Measurements from ENCODE around the gene TOX4.

Gene TOX4

GRCh38 chr14:21496453-21496852 lies 19.5 kb downstream of the TOX4 start:
- no peak overlapping the region for H3K27ac ChIP-seq (ENCODE audit: low read length)
- TF ChIP-seq EZH2 (IDR thresholded peaks at IDR 0.05; ENCODE audit: borderline replicate concordance, low read depth, low read length, severe bottlenecking) (no peak), CTCF (IDR thresholded peaks at IDR 0.05; ENCODE audit: borderline replicate concordance, extremely low read depth, low read length, poor library complexity, severe bottlenecking) (no peak)
- H3K27me3 ChIP-seq (ENCODE audit: insufficient read depth, low read length, poor library complexity) = no peaks in the 10 kb centered on the region
- H3K79me2 ChIP-seq (ENCODE audit: insufficient read depth, low read length) = no peaks in the 10 kb centered on the region
- H3K4me3 ChIP-seq (ENCODE audit: low read depth in 1 of 2, low read length in 2 of 2) = no peak overlapping the region
- no peak for DNase-seq
- H3K9me3 ChIP-seq (ENCODE audit: insufficient read depth, low read length, severe bottlenecking) = no peaks in the 10 kb centered on the region
- H3K4me1 ChIP-seq (ENCODE audit: insufficient read depth, low read length) = no peaks in the 10 kb centered on the region
- H3K4me2 ChIP-seq (ENCODE audit: insufficient read depth, low read length) = no peak overlapping the region
- H4K20me1 ChIP-seq (ENCODE audit: insufficient read depth, low read length) = no peaks in the 10 kb centered on the region
- no peak overlapping the region for H3K9ac ChIP-seq (ENCODE audit: low read depth, low read length)
- H2AFZ ChIP-seq (ENCODE audit: low read depth, low read length) = no peak overlapping the region
- H3K36me3 ChIP-seq (ENCODE audit: insufficient read depth, low read length) = peaks cover 87% of the 10 kb centered on the region
- ATAC-seq (ENCODE audit: insufficient read depth, low read depth) = no peak

GRCh38 chr14:21498540-21499526 lies 21.8 kb downstream of the TOX4 start:
- H3K4me3 ChIP-seq (ENCODE audit: low read depth in 1 of 2, low read length in 2 of 2) = no peak overlapping the region
- DNase-seq (peak; percentile 31), ATAC-seq (ENCODE audit: insufficient read depth, low read depth) (peak; percentile 77)
- no peak overlapping the region for H3K27ac ChIP-seq (ENCODE audit: low read length)
- no peak overlapping the region for H2AFZ ChIP-seq (ENCODE audit: low read depth, low read length)
- H3K4me1 ChIP-seq (ENCODE audit: insufficient read depth, low read length) = no peaks in the 10 kb centered on the region
- H3K9ac ChIP-seq (ENCODE audit: low read depth, low read length) = no peak overlapping the region
- peaks cover 93% of the 10 kb centered on the region for H3K36me3 ChIP-seq (ENCODE audit: insufficient read depth, low read length)
- no peak overlapping the region for H3K4me2 ChIP-seq (ENCODE audit: insufficient read depth, low read length)
- H3K79me2 ChIP-seq (ENCODE audit: insufficient read depth, low read length) = peaks cover 7% of the 10 kb centered on the region; the same call in 1 of the 2 replicates
- H3K27me3 ChIP-seq (ENCODE audit: insufficient read depth, low read length, poor library complexity) = no peaks in the 10 kb centered on the region
- H3K9me3 ChIP-seq (ENCODE audit: insufficient read depth, low read length, severe bottlenecking) = no peaks in the 10 kb centered on the region
- TF ChIP-seq CTCF (IDR thresholded peaks at IDR 0.05; ENCODE audit: borderline replicate concordance, extremely low read depth, low read length, poor library complexity, severe bottlenecking) (peak; percentile 66), EZH2 (IDR thresholded peaks at IDR 0.05; ENCODE audit: borderline replicate concordance, low read depth, low read length, severe bottlenecking) (no peak)
- no peaks in the 10 kb centered on the region for H4K20me1 ChIP-seq (ENCODE audit: insufficient read depth, low read length)

GRCh38 chr14:21501568-21501967 lies 24.6 kb downstream of the TOX4 start:
- H3K79me2 ChIP-seq (ENCODE audit: insufficient read depth, low read length) = peaks cover 31% of the 10 kb centered on the region

More at GRCh38 chr14:21501568-21501967, 24.6 kb downstream of the TOX4 start:
- Histone ChIP-seq H3K4me2 (ENCODE audit: insufficient read depth, low read length) (no peak overlapping the region), H3K9me3 (ENCODE audit: insufficient read depth, low read length, severe bottlenecking) (no peaks in the 10 kb centered on the region), H2AFZ (ENCODE audit: low read depth, low read length) (no peak overlapping the region), H3K4me3 (ENCODE audit: low read depth in 1 of 2, low read length in 2 of 2) (no peak overlapping the region), H3K9ac (ENCODE audit: low read depth, low read length) (no peak overlapping the region), H3K36me3 (ENCODE audit: insufficient read depth, low read length) (peaks cover 79% of the 10 kb centered on the region), H3K27me3 (ENCODE audit: insufficient read depth, low read length, poor library complexity) (no peaks in the 10 kb centered on the region), H3K4me1 (ENCODE audit: insufficient read depth, low read length) (0 out of 2 replicates have a peak, but pooled peaks cover 1% of the 10 kb centered on the region), H4K20me1 (ENCODE audit: insufficient read depth, low read length) (no peaks in the 10 kb centered on the region), H3K27ac (ENCODE audit: low read length) (no peak overlapping the region)
- ATAC-seq (ENCODE audit: insufficient read depth, low read depth) (no peak), DNase-seq (no peak)
- TF ChIP-seq EZH2 (IDR thresholded peaks at IDR 0.05; ENCODE audit: borderline replicate concordance, low read depth, low read length, severe bottlenecking) (no peak), CTCF (IDR thresholded peaks at IDR 0.05; ENCODE audit: borderline replicate concordance, extremely low read depth, low read length, poor library complexity, severe bottlenecking) (no peak)
